Measurements from ENCODE around the gene ZNF335.

- TF ChIP-seq CTCF (conservative IDR thresholded peaks at IDR 0.05 in 1 of 2, IDR thresholded peaks at IDR 0.05 in 1 of 2; ENCODE audit: low read depth in 1 of 2, low read length in 2 of 2) = no peak
- TF ChIP-seq EZH2 (IDR thresholded peaks at IDR 0.05; ENCODE audit: low read length, missing control alignments) = no peak
Observed at GRCh38 chr20:45997187-45997586, 25.2 kb upstream of the ZNF335 start.

All from fibroblast of lung (primary cell).